NCI-H2107 treated with DMSO at 0.1 percent for 48 hours (cell line): ENCODE data around the gene MAPT.
"Not testable (repeated sequence)": the region's sequence is repeated elsewhere in the genome, so short reads cannot be mapped to it uniquely, and the experiment has no call there.

Experiments
- DNase-seq: peaks from one replicate; lab custom pipeline; 2025; ENCODE audit not compliant: unreplicated experiment; lab: John Stamatoyannopoulos, UW

Gene MAPT

DNA sequence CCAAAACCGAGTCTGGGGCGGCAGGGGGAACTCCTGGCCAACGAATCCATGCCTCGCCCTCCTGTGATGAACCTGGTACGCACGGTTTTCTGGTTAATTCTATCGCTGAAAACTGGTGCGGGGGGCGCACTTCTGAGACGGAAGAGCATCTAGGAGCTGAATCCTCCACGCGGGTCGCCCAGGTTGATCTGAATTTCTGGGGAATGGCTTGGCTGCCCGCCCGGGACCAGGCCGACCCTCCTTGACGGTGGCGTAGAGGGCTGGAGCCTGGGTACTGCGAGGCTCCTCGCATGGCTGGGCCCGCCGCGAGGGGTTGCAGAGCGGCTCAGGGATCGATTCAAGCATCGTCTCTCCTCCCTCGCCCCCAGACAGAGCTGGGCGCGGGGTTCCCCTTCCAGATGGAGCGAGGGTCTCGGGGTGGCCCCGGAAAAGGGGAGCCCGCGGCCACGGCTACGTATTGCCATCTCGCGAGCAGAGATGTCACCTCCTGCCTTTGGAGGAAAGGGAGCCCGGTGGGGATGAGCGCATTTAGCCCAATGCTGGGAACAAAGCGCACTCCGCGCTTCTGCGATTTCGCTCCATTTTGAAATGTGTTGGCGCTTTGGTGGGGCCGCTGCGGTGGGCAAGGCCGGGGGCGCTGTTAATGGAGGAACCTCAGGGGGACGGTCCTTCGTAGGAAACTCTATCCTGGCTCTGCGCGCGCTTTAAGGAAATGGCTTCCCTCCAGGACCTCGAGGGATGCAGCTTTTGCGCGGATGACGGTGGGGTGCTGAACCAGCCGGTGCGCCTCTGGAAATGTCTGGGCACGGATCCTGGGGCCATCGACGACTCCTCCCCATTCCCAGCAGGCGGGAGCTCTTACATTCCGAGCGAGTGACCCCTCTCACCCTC is 2.7 kb downstream of the MAPT start:
- no peak for DNase-seq

DNA sequence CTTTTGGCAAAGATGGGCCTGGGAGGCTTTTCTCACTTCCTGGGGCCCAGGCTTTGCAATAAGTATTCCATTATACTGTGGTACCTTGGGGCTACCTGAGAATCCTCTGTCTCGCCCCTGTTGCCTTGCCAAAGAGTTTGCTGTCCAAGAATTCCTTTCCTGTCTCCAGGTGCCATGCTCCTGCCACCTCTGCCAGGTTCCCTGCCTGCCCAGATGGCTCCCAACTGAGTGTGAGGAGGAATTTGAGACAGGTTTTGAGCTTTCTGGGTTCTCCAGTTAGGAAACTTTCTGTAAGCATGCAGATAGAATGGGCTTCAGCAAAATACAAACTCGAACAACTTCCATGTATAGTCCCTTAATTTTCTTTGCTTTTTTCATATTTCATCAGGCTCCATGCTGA is 5.8 kb downstream of the MAPT start:
- DNase-seq = no peak

DNA sequence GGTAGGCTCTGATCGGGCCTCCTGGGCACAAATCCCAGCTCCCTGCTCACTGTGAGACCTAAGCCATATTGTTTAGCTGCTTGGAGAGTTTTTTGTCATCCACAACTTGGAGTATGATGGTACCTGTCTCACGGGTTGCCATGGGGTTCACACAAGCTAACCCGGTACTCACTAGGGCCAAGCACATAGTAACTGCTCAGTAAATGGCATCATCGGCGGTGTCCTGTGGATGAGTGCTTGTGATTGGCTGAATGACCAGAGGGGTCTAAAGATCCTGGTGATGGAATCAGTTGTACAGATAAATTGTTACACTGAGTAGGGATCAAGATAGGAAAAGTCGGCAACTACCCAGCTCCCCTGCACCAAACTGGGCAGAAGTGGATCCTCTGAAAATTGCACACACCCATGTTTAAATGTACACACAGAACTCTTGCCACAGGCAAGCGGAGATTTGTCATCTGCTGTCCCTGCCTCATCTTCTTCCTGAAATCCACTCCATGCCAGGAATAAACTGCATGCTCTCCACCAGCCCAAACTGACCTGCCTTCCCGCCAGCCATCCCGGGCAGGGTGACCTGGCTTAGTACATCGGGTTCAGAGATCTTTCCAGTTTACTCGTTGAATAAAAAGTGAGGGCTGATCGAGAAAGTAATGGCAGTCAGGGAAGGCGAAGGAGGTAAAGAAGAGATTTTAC is 6.5 kb downstream of the MAPT start:
- DNase-seq = no peak

DNA sequence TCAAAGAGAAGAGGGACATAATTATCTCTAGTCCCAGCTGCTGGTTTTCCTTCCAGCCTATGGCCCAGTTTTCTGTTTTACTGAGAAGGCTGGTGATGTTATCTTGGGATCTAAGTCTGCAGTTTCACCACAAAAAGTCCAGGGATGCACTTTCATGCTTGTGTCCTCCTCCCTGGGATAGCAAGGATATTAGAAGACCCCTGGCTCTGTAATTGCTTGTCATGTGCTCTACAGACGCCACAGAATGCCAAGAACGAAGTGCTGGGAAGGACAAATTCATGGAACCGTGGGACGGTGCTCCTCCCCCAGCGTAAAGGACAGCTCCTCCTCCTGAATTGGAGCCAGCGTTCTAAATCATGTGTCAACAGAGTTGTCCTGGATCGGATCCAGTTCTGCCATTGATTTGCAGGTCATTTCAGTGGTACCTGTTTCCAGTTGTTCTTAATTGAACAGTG is 8.6 kb downstream of the MAPT start:
- DNase-seq = peak; percentile 65

DNA sequence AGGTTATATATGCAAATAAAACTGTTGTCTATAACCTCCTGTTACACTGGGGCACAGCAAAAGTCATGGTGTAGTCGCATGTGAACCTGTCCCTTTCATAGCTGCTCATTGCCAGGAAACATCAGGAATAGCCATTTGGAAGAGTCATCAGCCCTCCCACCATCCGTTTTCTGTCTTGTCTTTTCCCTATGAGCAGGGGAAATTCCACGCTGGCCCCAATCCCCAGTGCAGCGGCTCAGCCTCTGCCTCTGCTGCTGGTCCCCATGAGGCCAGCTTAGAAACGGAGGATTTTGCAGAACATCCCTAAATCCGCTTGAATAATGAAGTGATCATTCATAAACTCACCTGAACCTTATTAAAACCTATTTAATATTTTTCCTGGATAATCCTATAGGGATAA is 10.5 kb downstream of the MAPT start:
- DNase-seq = no peak

DNA sequence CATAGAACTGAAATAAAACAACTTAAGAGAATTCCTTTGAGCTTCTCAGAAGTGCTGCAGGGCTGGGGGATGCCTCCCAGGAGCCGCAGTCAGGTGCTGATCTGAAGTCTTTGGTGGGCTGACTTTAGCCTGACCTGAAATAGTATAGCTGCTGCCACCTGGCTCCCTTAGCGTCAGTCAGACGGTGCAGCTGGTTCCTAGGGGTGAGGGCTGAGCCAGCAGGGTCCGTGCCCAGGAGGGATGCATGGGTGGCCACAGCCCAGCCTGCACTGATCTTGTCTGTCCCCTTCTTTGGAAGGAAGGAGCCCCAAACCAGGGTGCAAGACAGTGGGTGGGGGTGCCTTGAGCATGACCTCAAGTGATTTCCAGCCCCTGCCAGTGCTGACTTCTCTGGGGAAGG is 11.5 kb downstream of the MAPT start:
- DNase-seq = peak; percentile 71

DNA sequence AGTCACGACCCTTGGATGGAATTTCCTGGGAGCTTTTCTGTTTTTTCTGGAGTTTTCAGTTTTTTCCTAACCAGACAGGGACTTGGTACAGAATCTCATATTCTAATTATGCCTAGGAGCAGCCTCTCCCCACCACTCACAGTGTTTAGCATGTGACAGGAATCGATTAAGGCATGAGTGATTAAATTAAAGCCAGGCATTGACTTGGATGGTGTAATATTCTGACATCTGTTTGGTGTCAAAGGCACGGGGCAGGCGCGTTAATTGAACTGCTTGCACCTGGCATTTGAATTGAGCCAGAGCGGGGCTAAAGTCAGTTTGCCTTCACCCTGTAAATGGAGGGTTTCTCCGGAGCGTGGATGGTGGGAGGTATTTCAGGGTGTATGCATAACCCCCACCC is 11.9 kb downstream of the MAPT start:
- peak; percentile 91 for DNase-seq

DNA sequence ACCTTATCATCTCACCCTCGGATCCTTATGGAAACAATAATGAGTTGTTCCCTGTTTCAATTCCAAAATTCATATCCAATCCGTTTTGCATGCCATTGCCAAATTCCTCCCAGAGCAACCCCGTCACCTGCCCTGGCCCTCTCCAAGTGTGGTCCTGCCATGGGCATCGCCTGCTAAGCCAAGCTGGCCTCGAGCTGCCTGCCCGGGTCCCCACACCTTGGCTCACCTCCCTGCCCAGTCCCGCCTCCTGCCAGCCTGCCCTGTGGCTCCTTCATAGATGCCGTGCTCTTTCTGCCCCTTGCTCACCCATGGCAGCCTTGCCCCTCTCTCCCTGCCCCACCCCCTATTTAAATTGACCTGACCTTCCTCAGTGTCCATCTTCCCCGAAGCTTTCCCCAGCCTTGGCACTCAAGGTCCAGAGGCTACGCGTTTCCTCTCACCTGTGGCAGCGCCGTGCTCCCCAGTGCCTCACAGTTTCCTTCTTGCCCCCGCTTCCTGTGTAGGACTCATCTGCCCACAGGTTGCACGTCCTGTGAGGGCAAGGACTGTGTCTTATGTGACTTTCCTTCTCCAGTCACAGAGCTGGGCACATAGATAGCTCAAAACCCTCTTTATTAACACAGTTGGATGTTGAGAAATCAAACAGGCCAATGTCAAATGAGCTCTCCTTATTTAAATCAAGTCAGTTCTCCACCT is 12.7 kb downstream of the MAPT start:
- DNase-seq = no peak

DNA sequence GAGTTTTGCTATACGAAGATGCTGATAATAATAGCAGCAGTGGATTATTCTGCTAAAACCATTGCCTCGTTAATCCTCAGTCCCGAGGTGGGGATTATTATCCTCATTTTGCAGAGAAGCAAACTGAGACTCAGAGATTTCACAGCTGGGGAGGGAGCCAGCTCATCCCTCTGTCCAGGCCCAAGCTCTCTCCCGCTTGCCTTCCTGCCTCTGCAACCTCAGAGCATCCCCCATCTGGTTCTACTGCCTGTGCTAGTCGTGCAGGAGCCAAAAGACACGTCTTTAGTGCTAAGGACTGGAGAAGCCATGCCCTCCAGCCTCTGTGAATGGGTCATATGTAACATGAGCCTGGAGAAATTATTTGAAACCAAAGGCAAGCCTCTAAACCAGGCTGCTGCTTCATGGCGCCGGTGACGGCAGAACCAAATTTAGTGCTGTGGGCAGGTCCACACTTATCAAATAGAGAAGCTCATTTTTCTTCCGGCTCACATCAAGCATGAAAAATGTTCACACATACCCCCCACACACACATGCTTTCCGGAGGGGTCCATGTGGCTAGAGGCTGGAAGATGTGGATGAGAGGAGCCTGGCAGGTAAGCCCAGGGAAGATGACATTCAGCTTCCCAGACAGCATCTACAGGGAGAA is 13.5 kb downstream of the MAPT start:
- DNase-seq = peak; percentile 76

DNA sequence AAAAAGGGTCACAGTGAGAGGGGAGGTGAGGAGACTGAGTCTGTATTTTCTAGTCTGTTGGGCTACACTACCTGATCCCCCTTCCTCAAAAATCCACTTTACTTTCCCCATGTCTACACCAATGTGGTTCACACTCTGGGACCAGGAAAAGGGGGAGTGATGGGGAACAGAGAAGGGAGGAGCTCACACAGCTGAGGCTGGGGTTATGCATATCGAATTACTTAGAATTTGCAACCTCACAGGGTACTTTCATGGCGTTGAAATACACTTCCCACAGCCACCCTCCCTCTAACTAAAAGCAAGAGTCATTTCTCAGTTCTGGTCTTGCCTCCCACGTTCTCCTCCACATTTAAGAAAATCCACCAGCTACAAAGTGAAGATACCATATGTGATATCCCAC is 14.1 kb downstream of the MAPT start:
- DNase-seq = peak; percentile 80

DNA sequence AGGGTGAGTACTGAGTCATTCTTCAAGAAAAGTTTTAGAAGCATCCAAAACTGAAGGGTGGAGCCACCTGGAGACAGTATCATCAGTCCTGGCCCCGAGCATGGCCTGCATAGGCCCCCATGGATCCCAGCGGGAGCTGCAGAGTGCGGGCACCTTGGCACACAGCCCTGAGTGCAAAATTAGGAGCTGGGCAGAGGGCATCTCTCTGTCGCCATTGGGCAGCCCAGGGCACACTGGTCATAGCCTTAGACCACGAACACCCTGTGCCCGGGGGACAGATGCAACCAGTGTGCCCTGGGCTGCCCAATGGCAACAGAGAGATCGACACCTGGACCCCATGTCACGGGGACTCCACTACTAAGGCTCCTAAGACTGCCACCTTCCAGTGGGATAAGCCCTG is 14.6 kb downstream of the MAPT start:
- no peak for DNase-seq

DNA sequence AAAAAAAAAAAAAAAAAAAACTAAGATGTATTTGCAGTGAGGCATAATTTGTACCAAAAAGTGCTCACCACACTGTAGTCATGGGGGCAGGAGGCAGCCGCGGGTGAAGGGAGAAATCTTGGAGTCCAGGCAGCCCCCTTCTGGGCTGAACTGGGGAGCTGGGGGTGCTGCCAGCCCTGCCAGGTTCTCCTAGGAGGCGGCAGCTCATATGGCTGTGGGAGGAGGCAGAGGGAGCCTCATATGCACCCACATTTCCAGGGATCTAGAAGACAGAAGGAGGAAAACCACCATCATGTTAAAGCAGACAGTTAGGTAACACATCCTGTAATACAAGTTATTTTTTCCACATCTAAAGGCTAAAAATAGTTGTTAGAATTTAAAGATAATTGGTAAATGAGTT is 16.3 kb downstream of the MAPT start:
- DNase-seq = no peak

DNA sequence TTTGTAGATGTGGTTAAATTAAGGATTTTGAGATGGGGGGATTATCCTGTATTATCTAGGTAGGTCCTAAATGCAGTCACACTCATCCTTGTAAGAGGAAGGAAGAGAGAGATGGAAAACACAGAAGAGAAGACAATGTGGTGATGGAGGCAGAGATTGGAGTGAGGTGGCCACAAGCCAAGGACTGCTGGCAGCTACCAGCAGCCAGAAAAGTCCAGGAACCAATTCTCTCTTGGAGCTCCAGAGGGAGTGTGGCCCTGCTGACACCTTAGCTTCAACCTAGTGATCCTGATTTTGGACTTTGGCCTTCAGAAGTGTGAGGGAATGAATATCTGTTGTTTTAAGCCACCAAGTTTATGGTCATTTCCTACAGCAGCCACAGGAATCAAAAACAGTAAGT is 18.0 kb downstream of the MAPT start:
- DNase-seq = no peak

DNA sequence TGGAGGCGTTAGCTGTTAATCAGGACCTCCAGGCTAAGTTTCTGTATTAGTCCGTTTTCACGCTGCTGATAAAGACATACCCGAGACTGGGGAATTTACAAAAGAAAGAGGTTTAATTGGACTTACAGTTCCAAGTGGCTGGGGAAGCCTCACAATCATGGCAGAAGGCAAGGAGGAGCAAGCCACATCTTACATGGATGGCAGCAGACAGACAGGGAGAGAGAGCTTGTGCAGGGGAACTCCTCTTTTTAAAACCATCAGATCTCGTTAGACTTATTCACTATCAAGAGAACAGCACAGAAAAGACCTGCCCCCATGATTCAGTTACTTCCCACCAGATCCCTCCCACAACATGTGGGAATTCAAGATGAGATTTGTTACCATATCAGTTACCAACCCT is 18.7 kb downstream of the MAPT start:
- DNase-seq = not testable (repeated sequence)

DNA sequence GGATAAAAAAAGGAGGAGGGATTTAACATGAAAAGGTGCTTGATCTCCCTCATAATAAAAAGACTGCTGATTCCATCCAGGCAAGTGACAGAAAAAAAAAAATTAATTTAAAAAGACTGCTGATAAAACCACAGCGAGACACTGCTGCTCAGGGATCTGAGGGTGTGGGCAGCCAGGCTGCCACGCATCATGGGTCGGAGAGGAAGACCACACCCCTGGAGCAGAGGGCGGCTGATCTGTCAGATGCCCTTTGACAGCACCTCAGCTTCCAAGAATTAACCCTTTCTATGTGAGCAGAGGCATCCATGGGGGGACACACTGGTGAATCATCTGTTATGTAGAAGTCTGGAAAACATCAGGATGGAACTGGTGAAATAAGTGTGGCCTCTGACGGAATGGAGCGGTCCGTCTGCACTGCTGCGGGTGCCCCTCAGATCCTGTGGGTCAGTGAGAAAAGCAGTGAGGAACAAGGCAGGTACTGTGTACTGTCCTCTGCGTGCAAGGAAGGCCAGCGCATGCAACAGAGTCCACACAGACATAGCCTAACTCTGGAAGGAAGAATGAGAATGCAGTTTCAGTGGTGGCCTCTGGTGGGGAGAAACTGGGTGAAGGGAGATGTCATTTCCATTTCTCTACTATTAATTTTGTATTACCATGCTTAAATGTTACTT is 19.8 kb downstream of the MAPT start:
- DNase-seq = no peak

DNA sequence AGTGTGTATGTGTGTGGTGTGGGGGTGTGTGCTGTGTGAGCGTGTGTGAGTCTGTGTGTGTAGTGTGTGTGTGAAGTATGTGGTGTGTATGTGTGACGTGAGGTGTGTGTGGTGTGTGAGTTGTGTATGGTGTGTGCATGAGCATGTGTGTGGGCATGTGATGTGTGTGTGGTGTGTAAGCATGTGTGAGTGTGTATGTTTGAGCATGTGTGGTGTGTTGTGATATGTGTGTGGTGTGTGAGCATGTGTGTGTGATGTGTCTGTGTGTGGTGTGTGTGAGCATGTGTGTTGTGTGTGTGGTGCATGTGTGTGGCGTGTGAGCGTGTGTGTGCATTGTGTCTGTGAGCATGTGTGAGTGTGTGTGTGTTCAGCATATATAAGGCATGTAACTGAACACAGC is 20.9 kb downstream of the MAPT start:
- DNase-seq = no peak

DNA sequence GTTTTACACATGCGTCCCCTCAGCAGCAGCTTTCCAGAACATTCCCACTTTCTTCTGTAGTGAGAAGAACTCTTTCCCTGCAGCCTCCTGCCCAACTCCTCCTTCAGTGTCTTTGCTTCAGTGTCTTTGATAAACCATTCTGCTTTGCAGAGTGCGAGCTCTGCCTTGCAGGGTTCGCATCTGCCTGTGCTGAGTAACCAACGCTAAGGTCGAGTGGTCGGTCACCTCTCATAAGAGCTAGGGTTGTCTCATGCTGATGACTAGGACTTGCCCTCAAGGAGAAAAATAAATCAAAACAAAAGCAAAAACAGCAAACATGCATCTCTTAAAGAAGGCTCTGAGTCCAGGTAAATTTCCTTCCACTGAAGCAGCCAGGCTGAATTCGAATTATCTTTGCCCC is 22.7 kb downstream of the MAPT start:
- DNase-seq = no peak

DNA sequence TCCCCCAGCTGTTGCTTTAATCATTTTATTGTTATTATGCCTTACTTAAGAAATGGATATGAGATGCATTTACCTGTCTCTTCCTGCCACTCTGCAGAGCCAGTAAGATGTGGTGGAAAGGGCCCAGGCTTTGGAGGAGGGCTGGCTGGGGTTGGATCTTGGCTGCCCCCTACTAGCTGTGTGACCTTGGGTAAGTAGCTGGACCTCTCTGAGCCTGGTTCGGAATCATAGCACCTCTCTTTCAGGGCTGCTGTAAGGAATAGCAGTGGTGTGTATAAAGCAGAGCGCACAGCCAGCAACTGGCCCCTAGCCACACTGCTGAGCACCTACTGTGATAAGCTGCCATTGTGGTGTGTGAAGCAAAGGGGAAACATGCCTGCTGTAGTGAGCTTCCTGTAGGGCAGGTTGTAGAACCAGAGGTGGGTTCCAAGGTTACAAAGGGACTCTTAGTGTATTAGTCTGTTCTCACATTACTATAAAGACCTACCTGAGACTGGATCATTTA is 23.9 kb downstream of the MAPT start:
- DNase-seq = no peak

DNA sequence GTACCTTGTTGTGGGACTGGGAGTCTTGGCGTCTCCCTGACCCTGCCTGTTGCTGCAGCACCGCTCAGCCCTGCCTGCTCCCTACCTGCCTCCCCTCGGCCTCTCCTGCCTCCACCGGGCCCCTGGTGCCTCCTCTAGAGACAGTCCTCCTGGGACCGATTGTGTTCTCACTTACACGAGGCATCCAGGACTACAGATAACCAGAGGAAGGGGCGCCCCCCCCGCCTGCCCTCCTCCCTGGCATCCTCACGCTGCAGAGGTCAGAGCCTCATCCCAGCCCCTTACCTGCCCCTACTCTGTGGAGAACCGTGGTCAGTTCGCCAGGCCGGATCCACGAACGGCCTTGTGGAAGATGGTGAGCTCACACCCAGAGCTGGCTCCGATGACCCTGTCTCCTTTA is 24.8 kb downstream of the MAPT start:
- DNase-seq = no peak

DNA sequence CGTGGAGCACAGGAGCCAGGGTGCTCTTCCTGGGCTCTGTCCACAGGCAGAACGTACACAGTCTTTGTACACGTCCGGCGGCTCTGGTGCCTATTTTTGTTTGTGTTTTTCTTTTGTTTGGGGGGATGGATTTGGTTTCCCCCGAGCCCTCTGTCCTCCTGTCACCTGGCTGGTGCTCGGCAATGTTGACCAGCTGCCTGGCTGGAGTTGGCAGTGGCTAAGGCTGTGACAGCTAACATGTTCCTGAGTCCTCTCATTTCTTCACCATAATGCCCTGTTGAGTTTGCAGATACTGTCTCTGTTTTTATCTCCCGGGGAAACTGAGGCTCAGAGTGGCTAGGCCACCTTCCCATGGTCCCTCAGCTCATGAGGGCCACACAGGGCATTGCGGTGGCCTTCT is 25.7 kb downstream of the MAPT start:
- no peak for DNase-seq
